Mucosa of descending colon (tissue), 3 donors: ENCODE results near the gene OR10AG1. TPM values are rescaled to one million over a fixed set of nuclear protein-coding genes. Genes with fewer than 3 reads are reported as not detected.

Source experiments
- ATAC-seq: fragments of 200-7000 bp; cut with Tn5 transposase; one replicate; pipeline ENCODE4 v1.9.1; 2020; ENCODE audit warnings: mild to moderate bottlenecking, moderate library complexity
- DNase-seq, 3 donors: peaks; one replicate each; pipeline ENCODE4 v3.0.0-alpha.2; 2020
- H3K36me3 ChIP-seq: fragments of 200-600 bp; one replicate; pipeline ENCODE4 v1.8.0; 2021; ENCODE audit warnings: low read depth, mild to moderate bottlenecking
- H3K4me1 ChIP-seq: fragments of 200-600 bp; one replicate; pipeline ENCODE4 v1.8.0; 2021; ENCODE audit warnings: low read depth, mild to moderate bottlenecking
- H3K4me3 ChIP-seq: fragments of 200-600 bp; one replicate; pipeline ENCODE4 v1.8.0; 2021; ENCODE audit warnings: mild to moderate bottlenecking
- H3K9me3 ChIP-seq: fragments of 200-600 bp; one replicate; pipeline ENCODE4 v1.8.0; 2021; ENCODE audit warnings: mild to moderate bottlenecking
- intact Hi-C, 2 donors: fragments of 100-400 bp; cut with DNase I in 1 of 2; cut with micrococcal nuclease in 1 of 2; formaldehyde crosslinking; loops; one replicate each; pipeline versions ENCODE4 v1.11.0 to v1.11.1; 2022; cut with DNase I, micrococcal nuclease
- total RNA-seq, 3 donors: library from RNA; stranded (reverse); fragmentation: NEBNext Ultra II Directional in 2 of 3; extraction: Animal tissue kit (Norgen Biotek cat#: 25700) in 2 of 3; gene quantifications; one replicate each; pipeline versions ENCODE4 v1.2.1 to v1.2.4, GENCODE V29; 2021 to 2023
- TF ChIP-seq, protein P1 (sequence below): fragments of 200-600 bp; IDR thresholded peaks from one replicate; pipeline ENCODE4 v1.8.0; 2022; ENCODE audit warnings: antibody characterized with exemption, mild to moderate bottlenecking
- donor health status: DM: no; HTN: no; CAD: no; lungs with moderate emphysema.
- donor health status: DM: no; HTN: no; CAD: no.
- donor health status: DM: no; HTN: yes; CAD: no.

Gene OR10AG1
- total RNA-seq, 3 donors from 2014 or later, result not detected

GRCh38 chr11:55966391-55966790 lies 3.4 kb downstream of the OR10AG1 start:
- DNase-seq, result no peak
- no peak overlapping the region for H3K4me3 ChIP-seq
- no peaks in the 10 kb centered on the region for H3K4me1 ChIP-seq
- no peaks in the 10 kb centered on the region for H3K9me3 ChIP-seq
- ATAC-seq, result no peak
- intact Hi-C loops, result no loop called here
- TF ChIP-seq, protein P1, sequence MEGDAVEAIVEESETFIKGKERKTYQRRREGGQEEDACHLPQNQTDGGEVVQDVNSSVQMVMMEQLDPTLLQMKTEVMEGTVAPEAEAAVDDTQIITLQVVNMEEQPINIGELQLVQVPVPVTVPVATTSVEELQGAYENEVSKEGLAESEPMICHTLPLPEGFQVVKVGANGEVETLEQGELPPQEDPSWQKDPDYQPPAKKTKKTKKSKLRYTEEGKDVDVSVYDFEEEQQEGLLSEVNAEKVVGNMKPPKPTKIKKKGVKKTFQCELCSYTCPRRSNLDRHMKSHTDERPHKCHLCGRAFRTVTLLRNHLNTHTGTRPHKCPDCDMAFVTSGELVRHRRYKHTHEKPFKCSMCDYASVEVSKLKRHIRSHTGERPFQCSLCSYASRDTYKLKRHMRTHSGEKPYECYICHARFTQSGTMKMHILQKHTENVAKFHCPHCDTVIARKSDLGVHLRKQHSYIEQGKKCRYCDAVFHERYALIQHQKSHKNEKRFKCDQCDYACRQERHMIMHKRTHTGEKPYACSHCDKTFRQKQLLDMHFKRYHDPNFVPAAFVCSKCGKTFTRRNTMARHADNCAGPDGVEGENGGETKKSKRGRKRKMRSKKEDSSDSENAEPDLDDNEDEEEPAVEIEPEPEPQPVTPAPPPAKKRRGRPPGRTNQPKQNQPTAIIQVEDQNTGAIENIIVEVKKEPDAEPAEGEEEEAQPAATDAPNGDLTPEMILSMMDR, result no peak
- H3K36me3 ChIP-seq, result no peaks in the 10 kb centered on the region

DNA sequence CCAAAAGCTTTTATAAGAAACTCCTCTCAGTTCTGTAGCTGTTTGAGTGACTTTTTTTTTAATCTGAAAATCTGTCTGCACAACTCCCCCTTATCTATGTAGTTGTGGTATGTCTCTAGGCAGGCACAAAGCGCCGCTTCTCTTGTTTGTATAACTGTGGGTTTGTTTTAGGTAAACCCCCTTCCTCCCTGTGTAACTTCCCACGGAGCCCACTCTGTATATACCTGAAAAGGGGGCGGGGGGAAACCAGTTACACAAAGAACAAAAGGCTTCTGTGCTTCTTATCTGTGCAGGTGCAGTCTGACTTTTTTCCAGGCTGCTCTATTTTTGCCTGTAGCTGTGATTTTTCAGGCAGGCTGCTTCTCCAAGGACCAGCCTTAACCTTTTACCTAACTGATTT lies 13.2 kb downstream of the OR10AG1 start:
- ATAC-seq (no peak), DNase-seq (no peak)
- intact Hi-C loops, result loop anchor here in 1 of 2 donors (10.0 kb wide), 1 partner anchor 52 kb away; no protein-coding TSS in a partner anchor
- Histone ChIP-seq H3K4me1 (no peaks in the 10 kb centered on the region), H3K36me3 (no peaks in the 10 kb centered on the region), H3K4me3 (no peak overlapping the region), H3K9me3 (no peaks in the 10 kb centered on the region)
- TF ChIP-seq, protein P1, result no peak

GRCh38 chr11:55949330-55949729 lies 20.4 kb downstream of the OR10AG1 start:
- no peaks in the 10 kb centered on the region for H3K9me3 ChIP-seq
- no peaks in the 10 kb centered on the region for H3K4me1 ChIP-seq
- ATAC-seq, result no peak
- DNase-seq, result no peak
- no peak overlapping the region for H3K4me3 ChIP-seq
- intact Hi-C loops, result no loop called here
- TF ChIP-seq, protein P1, result no peak
- no peaks in the 10 kb centered on the region for H3K36me3 ChIP-seq

GRCh38 chr11:55942785-55943392 lies 26.9 kb downstream of the OR10AG1 start:
- H3K9me3 ChIP-seq, result no peaks in the 10 kb centered on the region
- peak in 1 of 3 donors; percentile 42 for DNase-seq
- ATAC-seq, result no peak
- H3K4me1 ChIP-seq, result no peaks in the 10 kb centered on the region
- H3K36me3 ChIP-seq, result no peaks in the 10 kb centered on the region
- intact Hi-C loops, result no loop called here
- TF ChIP-seq, protein P1, result no peak
- no peak overlapping the region for H3K4me3 ChIP-seq

GRCh38 chr11:55936300-55936699 lies 33.4 kb downstream of the OR10AG1 start, which contains the start of gene OR5I1:
Gene OR5I1 (minus strand): TSS chr11:55936400. CDS start chr11:55936400, 0 bp downstream.
- Histone ChIP-seq H3K36me3 (no peaks in the 10 kb centered on the region), H3K9me3 (no peaks in the 10 kb centered on the region), H3K4me1 (no peaks in the 10 kb centered on the region), H3K4me3 (no peak within 1 kb of the TSS)
- DNase-seq (no peak), ATAC-seq (no peak)
- intact Hi-C loops, result no loop called here
- TF ChIP-seq, protein P1, result no peak
